Parathyroid adenoma (tissue), 2 donors: ENCODE measurements around the gene SLC25A6.

Experiments used
- H2AFZ ChIP-seq: fragments of 300-600 bp; sonication (generic); one replicate; pipeline ENCODE4 v1.7.0; 2017; ENCODE audit warnings: antibody characterized with exemption, mild to moderate bottlenecking
- H3K27ac ChIP-seq: fragments of 300-600 bp; sonication (generic); one replicate; pipeline ENCODE4 v1.7.0; 2017
- H3K27me3 ChIP-seq: fragments of 300-600 bp; sonication (generic); one replicate; pipeline ENCODE4 v1.7.0; 2017; ENCODE audit warnings: low read length; ENCODE audit not compliant: control insufficient read depth, insufficient read depth
- H3K36me3 ChIP-seq: fragments of 300-600 bp; sonication (generic); one replicate; pipeline ENCODE4 v1.7.0; 2017; ENCODE audit warnings: low read length; ENCODE audit not compliant: control insufficient read depth, insufficient read depth
- H3K4me1 ChIP-seq: fragments of 300-600 bp; sonication (generic); one replicate; pipeline ENCODE4 v1.7.0; 2017; ENCODE audit warnings: control low read depth
- H3K4me2 ChIP-seq: fragments of 300-600 bp; sonication (generic); one replicate; pipeline ENCODE4 v1.7.0; 2017; ENCODE audit warnings: low read length
- H3K4me3 ChIP-seq: fragments of 300-600 bp; sonication (generic); one replicate; pipeline ENCODE4 v1.7.0; 2017; ENCODE audit warnings: low read depth, low read length
- H3K79me2 ChIP-seq: fragments of 300-600 bp; sonication (generic); one replicate; pipeline ENCODE4 v1.7.0; 2017; ENCODE audit warnings: control low read depth
- H3K9ac ChIP-seq: fragments of 300-600 bp; sonication (generic); one replicate; pipeline ENCODE4 v1.7.0; 2017; ENCODE audit warnings: mild to moderate bottlenecking
- H3K9me3 ChIP-seq: fragments of 300-600 bp; sonication (generic); one replicate; pipeline ENCODE4 v1.7.0; 2017; ENCODE audit warnings: low read length; ENCODE audit not compliant: control insufficient read depth
- TF ChIP-seq, protein P1 (sequence below): fragments of 300-600 bp; sonication (generic); IDR thresholded peaks from one replicate; pipeline ENCODE4 v1.7.0; 2017; ENCODE audit warnings: antibody characterized with exemption, mild to moderate bottlenecking
- donor health status: primary hyperparathyroidism.

SLC25A6 gene

DNA sequence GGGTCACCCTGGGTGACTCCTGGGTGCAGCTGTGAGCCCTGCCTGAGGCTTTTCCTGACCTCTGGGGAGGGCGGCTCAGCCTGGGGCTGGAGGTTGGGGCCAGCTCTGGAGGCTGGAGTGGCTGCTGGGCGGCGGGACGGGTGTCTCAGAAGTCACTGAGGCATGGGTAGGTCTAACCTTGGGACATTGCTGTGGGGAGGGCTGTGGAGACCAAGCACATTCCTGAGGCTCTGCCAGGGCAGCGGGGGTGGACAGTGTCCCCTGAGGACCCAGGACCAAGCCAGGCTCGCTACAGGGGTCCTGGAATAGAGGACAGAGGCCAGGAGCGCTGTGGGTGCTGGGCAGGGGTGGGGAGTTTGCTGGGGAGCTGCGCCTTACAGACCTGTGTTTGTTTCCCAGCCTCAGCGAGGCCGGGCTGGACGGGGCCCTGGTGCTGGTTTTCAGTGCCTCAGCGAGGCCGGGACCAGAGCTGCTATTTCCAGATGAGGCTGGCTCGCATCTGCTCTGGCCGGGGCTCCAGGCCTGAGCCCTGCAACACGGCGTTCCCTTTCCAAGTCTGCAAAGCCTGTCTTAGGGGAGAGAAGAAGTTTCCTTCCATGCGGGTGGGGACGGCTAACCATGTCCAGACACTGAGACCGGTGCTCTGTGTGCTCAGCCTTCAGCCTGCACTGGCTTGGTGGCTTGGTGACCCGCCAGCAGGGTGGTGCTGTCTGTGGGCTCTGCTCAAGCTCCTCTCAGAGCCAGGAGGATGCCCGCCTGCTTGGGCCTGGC is 3.0 kb upstream of the SLC25A6 start:
- no peak overlapping the region for H3K9ac ChIP-seq
- no peak overlapping the region for H3K4me2 ChIP-seq
- H3K4me3 ChIP-seq = no peak overlapping the region
- no peaks in the 10 kb centered on the region for H3K27me3 ChIP-seq
- H3K79me2 ChIP-seq = peaks cover 15% of the 10 kb centered on the region
- TF ChIP-seq, protein P1, sequence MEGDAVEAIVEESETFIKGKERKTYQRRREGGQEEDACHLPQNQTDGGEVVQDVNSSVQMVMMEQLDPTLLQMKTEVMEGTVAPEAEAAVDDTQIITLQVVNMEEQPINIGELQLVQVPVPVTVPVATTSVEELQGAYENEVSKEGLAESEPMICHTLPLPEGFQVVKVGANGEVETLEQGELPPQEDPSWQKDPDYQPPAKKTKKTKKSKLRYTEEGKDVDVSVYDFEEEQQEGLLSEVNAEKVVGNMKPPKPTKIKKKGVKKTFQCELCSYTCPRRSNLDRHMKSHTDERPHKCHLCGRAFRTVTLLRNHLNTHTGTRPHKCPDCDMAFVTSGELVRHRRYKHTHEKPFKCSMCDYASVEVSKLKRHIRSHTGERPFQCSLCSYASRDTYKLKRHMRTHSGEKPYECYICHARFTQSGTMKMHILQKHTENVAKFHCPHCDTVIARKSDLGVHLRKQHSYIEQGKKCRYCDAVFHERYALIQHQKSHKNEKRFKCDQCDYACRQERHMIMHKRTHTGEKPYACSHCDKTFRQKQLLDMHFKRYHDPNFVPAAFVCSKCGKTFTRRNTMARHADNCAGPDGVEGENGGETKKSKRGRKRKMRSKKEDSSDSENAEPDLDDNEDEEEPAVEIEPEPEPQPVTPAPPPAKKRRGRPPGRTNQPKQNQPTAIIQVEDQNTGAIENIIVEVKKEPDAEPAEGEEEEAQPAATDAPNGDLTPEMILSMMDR = no peak
- H2AFZ ChIP-seq = no peak overlapping the region
- H3K36me3 ChIP-seq = no peaks in the 10 kb centered on the region
- H3K27ac ChIP-seq = no peak overlapping the region
- H3K9me3 ChIP-seq = no peaks in the 10 kb centered on the region
- H3K4me1 ChIP-seq = no peaks in the 10 kb centered on the region

- no peak overlapping the region for H3K9ac ChIP-seq
- TF ChIP-seq, protein P1 = no peak
- H3K4me1 ChIP-seq = no peaks in the 10 kb centered on the region
- H3K27ac ChIP-seq = no peak overlapping the region
- peak overlapping the region; percentile 83 for H3K4me2 ChIP-seq
- H3K4me3 ChIP-seq = peak overlapping the region; percentile 71
- no peaks in the 10 kb centered on the region for H3K36me3 ChIP-seq
- H3K27me3 ChIP-seq = no peaks in the 10 kb centered on the region
- H2AFZ ChIP-seq = no peak overlapping the region
- no peaks in the 10 kb centered on the region for H3K9me3 ChIP-seq
- H3K79me2 ChIP-seq = peaks cover 24% of the 10 kb centered on the region
Observed at GRCh38 chrX:1393871-1394615, 2.1 kb upstream of the SLC25A6 start.

DNA sequence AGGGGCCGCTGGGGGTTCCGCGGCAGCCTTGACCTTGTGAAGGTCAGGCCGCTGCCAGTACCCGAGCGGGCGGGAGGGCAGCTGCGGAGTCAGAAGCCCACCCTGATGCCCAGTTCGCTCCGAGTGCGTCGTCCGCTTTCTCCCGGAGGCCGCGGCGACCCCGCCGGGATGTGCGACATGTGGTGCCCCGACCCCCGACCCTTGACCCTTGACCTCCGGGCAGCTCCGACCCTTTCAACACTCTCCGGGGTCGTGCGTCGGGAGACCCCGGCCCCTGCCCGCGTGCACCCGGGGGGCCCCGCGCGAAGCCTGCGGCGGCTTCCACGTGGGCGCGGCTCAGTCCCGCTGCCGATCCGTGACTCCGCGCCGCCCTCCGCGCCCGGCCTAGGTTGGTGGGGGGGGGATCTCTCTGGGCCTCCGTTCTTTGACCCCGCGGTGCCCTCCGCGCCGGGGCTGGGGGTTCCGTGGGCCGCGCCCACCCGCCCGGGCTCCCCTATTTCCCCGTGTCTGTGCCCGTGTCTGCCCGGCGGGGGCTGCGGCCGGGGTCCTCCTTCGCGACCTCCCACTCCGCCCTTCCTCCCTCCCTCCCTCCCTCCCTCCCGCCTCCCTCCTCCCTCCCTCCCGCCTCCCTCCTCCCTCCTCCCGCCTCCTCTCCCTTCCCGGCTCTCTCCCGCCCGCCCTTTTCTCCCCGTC is 609 bp upstream of the SLC25A6 start:
- TF ChIP-seq, protein P1 = no peak
- H3K4me2 ChIP-seq = peak overlapping the region; percentile 87
- H3K9ac ChIP-seq = peak overlapping the region; percentile 94
- H3K4me3 ChIP-seq = peak overlapping the region; percentile 100
- H3K27ac ChIP-seq = peak overlapping the region; percentile 100
- H3K79me2 ChIP-seq = peaks cover 30% of the 10 kb centered on the region
- peak overlapping the region; percentile 70 for H2AFZ ChIP-seq
- no peaks in the 10 kb centered on the region for H3K27me3 ChIP-seq
- H3K9me3 ChIP-seq = no peaks in the 10 kb centered on the region
- no peaks in the 10 kb centered on the region for H3K36me3 ChIP-seq
- no peaks in the 10 kb centered on the region for H3K4me1 ChIP-seq

DNA sequence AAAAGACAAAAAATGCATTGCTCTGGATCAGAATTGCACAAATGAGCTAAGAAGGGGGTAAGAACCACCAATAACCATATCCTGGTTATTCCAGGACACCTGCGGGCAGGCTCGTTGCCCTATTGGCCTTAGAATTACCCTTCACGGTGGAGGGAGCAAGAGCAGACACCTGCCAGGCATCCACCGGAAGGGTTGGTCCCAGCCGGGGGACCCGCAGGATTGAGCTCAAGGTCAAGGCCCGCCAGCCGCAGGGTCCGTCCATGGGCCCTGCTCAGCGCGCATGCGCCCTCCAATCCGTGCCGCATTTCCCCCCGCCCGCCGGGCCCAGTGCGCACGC is 575 bp downstream of the SLC25A6 start:
- Histone ChIP-seq H3K4me3 (peak overlapping the region; percentile 100), H3K9ac (no peak overlapping the region), H3K27me3 (no peaks in the 10 kb centered on the region), H3K4me2 (peak overlapping the region; percentile 81), H3K9me3 (no peaks in the 10 kb centered on the region), H3K36me3 (no peaks in the 10 kb centered on the region), H2AFZ (peak overlapping the region; percentile 81), H3K79me2 (peaks cover 30% of the 10 kb centered on the region), H3K27ac (peak overlapping the region; percentile 100), H3K4me1 (no peaks in the 10 kb centered on the region)
- TF ChIP-seq, protein P1 = no peak
